ENCODE measurements around the gene KCNN4. TPM values are rescaled to one million over a fixed set of nuclear protein-coding genes. Genes with fewer than 3 reads are reported as not detected.

Gene KCNN4
- total RNA-seq, 2 donors from 2014 or later: 2.8 to 3.5 TPM

- no peak for ATAC-seq (ENCODE audit: insufficient number of reproducible peaks, low FRiP score, low read depth)
Measured at GRCh38 chr19:43738780-43739211, 42.0 kb downstream of the KCNN4 start.

DNA sequence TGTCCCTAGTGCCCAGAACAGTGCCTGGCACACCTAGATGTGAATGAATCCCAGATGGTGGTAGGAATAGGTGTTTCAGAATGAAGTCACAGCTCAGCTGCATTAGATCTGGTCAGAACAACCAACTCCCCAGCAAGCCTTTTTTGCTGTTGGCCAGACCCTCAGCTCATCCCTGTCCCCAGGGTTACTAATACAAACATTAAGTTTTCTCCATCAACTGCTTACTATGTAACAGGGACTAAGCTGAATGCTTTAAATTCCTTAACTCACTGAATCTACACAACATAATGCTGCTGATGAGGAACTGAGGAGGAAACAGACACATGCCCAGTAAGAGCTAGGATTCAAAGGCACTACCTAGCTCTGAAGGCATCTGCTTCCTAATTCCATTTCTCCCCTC is 44.8 kb downstream of the KCNN4 start:
- H3K27me3 ChIP-seq (replicated peaks; ENCODE audit: insufficient read depth): no peaks in the 10 kb centered on the region
- H3K9me3 ChIP-seq: no peaks in the 10 kb centered on the region
- DNase-seq (ENCODE audit: low spot score) (no peak), ATAC-seq (ENCODE audit: insufficient number of reproducible peaks, low FRiP score, low read depth) (no peak)
- H3K4me1 ChIP-seq (ENCODE audit: control insufficient read depth in 1 of 2, low read depth in 2 of 2): no peaks in the 10 kb centered on the region
- TF ChIP-seq, protein P1, sequence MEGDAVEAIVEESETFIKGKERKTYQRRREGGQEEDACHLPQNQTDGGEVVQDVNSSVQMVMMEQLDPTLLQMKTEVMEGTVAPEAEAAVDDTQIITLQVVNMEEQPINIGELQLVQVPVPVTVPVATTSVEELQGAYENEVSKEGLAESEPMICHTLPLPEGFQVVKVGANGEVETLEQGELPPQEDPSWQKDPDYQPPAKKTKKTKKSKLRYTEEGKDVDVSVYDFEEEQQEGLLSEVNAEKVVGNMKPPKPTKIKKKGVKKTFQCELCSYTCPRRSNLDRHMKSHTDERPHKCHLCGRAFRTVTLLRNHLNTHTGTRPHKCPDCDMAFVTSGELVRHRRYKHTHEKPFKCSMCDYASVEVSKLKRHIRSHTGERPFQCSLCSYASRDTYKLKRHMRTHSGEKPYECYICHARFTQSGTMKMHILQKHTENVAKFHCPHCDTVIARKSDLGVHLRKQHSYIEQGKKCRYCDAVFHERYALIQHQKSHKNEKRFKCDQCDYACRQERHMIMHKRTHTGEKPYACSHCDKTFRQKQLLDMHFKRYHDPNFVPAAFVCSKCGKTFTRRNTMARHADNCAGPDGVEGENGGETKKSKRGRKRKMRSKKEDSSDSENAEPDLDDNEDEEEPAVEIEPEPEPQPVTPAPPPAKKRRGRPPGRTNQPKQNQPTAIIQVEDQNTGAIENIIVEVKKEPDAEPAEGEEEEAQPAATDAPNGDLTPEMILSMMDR (IDR thresholded peaks at IDR 0.05): no peak
- no peak overlapping the region for H3K27ac ChIP-seq
- H3K36me3 ChIP-seq: peaks cover 77% of the 10 kb centered on the region
- H3K4me3 ChIP-seq: no peak overlapping the region

More at GRCh38 chr19:43738780-43739211, 42.0 kb downstream of the KCNN4 start:
- H3K36me3 ChIP-seq: peaks cover 63% of the 10 kb centered on the region
- TF ChIP-seq, protein P1 (IDR thresholded peaks at IDR 0.05): no peak
- no peak for DNase-seq (ENCODE audit: low spot score)
- H3K27ac ChIP-seq: no peak overlapping the region
- H3K4me1 ChIP-seq (ENCODE audit: control insufficient read depth in 1 of 2, low read depth in 2 of 2): no peaks in the 10 kb centered on the region
- H3K27me3 ChIP-seq (replicated peaks; ENCODE audit: insufficient read depth): no peaks in the 10 kb centered on the region
- no peaks in the 10 kb centered on the region for H3K9me3 ChIP-seq
- no peak overlapping the region for H3K4me3 ChIP-seq

- Histone ChIP-seq H3K27me3 (replicated peaks; ENCODE audit: insufficient read depth) (no peaks in the 10 kb centered on the region), H3K4me3 (no peak overlapping the region), H3K36me3 (peaks cover 71% of the 10 kb centered on the region), H3K27ac (no peak overlapping the region), H3K4me1 (ENCODE audit: control insufficient read depth in 1 of 2, low read depth in 2 of 2) (no peaks in the 10 kb centered on the region), H3K9me3 (no peaks in the 10 kb centered on the region)
- DNase-seq (ENCODE audit: low spot score) (no peak), ATAC-seq (ENCODE audit: insufficient number of reproducible peaks, low FRiP score, low read depth) (no peak)
- TF ChIP-seq, protein P1 (IDR thresholded peaks at IDR 0.05): no peak
Measured at GRCh38 chr19:43735013-43735412, 45.8 kb downstream of the KCNN4 start.

DNA sequence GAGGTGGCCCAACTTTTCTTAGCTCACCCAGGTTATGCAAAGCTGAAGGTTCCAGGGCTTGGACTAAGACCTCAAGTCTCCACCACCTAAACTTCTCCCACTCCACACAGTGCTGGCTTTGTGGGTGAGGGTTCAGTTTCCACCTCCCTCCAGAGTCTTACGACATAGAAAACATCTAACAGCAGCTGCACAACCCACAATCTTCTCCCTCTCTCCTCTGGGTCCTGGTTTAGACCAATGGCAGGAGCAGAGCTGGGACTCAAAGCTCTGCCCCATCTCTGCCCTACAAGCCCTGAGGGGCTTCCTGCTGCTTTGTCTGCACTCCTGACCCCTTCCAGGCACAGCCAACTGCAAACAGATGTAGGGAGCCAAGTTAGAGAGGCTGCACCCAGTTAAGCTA is 48.9 kb downstream of the KCNN4 start:
- ATAC-seq (ENCODE audit: insufficient number of reproducible peaks, low FRiP score, low read depth): no peak
- Histone ChIP-seq H3K4me1 (ENCODE audit: control insufficient read depth in 1 of 2, low read depth in 2 of 2) (no peaks in the 10 kb centered on the region), H3K36me3 (peaks cover 63% of the 10 kb centered on the region), H3K27ac (no peak overlapping the region), H3K27me3 (replicated peaks; ENCODE audit: insufficient read depth) (no peaks in the 10 kb centered on the region), H3K9me3 (no peaks in the 10 kb centered on the region), H3K4me3 (no peak overlapping the region)
- DNase-seq (ENCODE audit: low spot score): no peak
- TF ChIP-seq, protein P1 (IDR thresholded peaks at IDR 0.05): no peak

GRCh38 chr19:43731346-43731745 is 49.4 kb downstream of the KCNN4 start:
- Histone ChIP-seq H3K9me3 (no peaks in the 10 kb centered on the region), H3K27me3 (replicated peaks; ENCODE audit: insufficient read depth) (no peaks in the 10 kb centered on the region), H3K4me1 (ENCODE audit: control insufficient read depth in 1 of 2, low read depth in 2 of 2) (no peaks in the 10 kb centered on the region), H3K27ac (no peak overlapping the region), H3K36me3 (peaks cover 58% of the 10 kb centered on the region), H3K4me3 (no peak overlapping the region)
- TF ChIP-seq, protein P1 (IDR thresholded peaks at IDR 0.05): no peak
- ATAC-seq (ENCODE audit: insufficient number of reproducible peaks, low FRiP score, low read depth): no peak
- no peak for DNase-seq (ENCODE audit: low spot score)
